WTC11 (cell line): ENCODE measurements around the gene CD247. TPM values are rescaled to one million over a fixed set of nuclear protein-coding genes. Genes with fewer than 3 reads are reported as not detected.

ENCODE experiments used
- ATF1 ChIP-seq: sonication (generic); formaldehyde crosslinking; IDR thresholded peaks from 2 replicates; pipeline ENCODE4 v1.8.1; 2023; ENCODE audit warnings: mild to moderate bottlenecking, moderate library complexity, missing genetic modification reagents
- IRF2 ChIP-seq: sonication (generic); formaldehyde crosslinking; IDR thresholded peaks from 2 replicates; pipeline ENCODE4 v1.8.0; 2022; ENCODE audit warnings: low read depth, missing genetic modification reagents, borderline replicate concordance
- JUN ChIP-seq: sonication (generic); formaldehyde crosslinking; IDR thresholded peaks from 2 replicates; pipeline ENCODE4 v1.8.0; 2023; ENCODE audit warnings: mild to moderate bottlenecking, missing genetic modification reagents
- KAT7 ChIP-seq: sonication (generic); formaldehyde crosslinking; IDR thresholded peaks from 2 replicates; pipeline ENCODE4 v1.8.1; 2023; ENCODE audit warnings: missing genetic modification reagents, mild to moderate bottlenecking, borderline replicate concordance
- MXD4 ChIP-seq: fragments of 250-450 bp; sonication (Bioruptor Pico); IDR thresholded peaks from 2 replicates; pipeline ENCODE4 v1.8.0; 2021; ENCODE audit warnings: mild to moderate bottlenecking, moderate library complexity, borderline replicate concordance
- MYBL2 ChIP-seq: sonication (generic); formaldehyde crosslinking; IDR thresholded peaks from 2 replicates; pipeline ENCODE4 v1.8.1; 2023; ENCODE audit warnings: mild to moderate bottlenecking, moderate library complexity, missing genetic modification reagents
- NR1H2 ChIP-seq: sonication (generic); formaldehyde crosslinking; IDR thresholded peaks from 2 replicates; pipeline ENCODE4 v1.9.0; 2021; ENCODE audit warnings: mild to moderate bottlenecking, moderate library complexity, missing genetic modification reagents
- PRRX2 ChIP-seq: fragments of 250-450 bp; sonication (Bioruptor Pico); IDR thresholded peaks from 2 replicates; pipeline ENCODE4 v1.8.0; 2021; ENCODE audit warnings: mild to moderate bottlenecking
- RELA ChIP-seq: sonication (generic); formaldehyde crosslinking; IDR thresholded peaks from 2 replicates; pipeline ENCODE4 v1.8.1; 2022; ENCODE audit warnings: missing genetic modification reagents, mild to moderate bottlenecking, borderline replicate concordance
- RORB ChIP-seq: fragments of 250-450 bp; sonication (Bioruptor Pico); IDR thresholded peaks from 2 replicates; pipeline ENCODE4 v1.9.0; 2021; ENCODE audit warnings: mild to moderate bottlenecking
- ZNF232 ChIP-seq: sonication (generic); formaldehyde crosslinking; IDR thresholded peaks from 2 replicates; pipeline ENCODE4 v1.8.0; 2022; ENCODE audit warnings: mild to moderate bottlenecking, missing genetic modification reagents
- ZNF317 ChIP-seq: sonication (generic); formaldehyde crosslinking; IDR thresholded peaks from 2 replicates; pipeline ENCODE4 v1.8.1; 2023; ENCODE audit warnings: low read depth, mild to moderate bottlenecking, moderate library complexity, missing genetic modification reagents, borderline replicate concordance
- ZNF416 ChIP-seq: fragments of 250-450 bp; sonication (Bioruptor Pico); IDR thresholded peaks from 2 replicates; pipeline ENCODE4 v1.9.0; 2021; ENCODE audit warnings: mild to moderate bottlenecking, inconsistent platforms
- ZNF423 ChIP-seq: fragments of 250-450 bp; sonication (Bioruptor Pico); IDR thresholded peaks from 2 replicates; pipeline ENCODE4 v2.1.2; 2022; ENCODE audit warnings: mild to moderate bottlenecking, moderate library complexity
- total RNA-seq: library from RNA; stranded (reverse); gene quantifications from 3 replicates; pipeline ENCODE4 v1.2.3, GENCODE V29; 2021
- TF ChIP-seq, protein P1 (sequence below): sonication (generic); formaldehyde crosslinking; IDR thresholded peaks from 2 replicates; pipeline ENCODE4 v1.8.1; 2023; ENCODE audit warnings: mild to moderate bottlenecking, missing genetic modification reagents
- TF ChIP-seq, protein P2 (sequence below): fragments of 250-450 bp; sonication (Bioruptor Pico); IDR thresholded peaks from 2 replicates; pipeline ENCODE4 v1.9.0; 2021; ENCODE audit warnings: mild to moderate bottlenecking, borderline replicate concordance
- TF ChIP-seq, protein P3 (sequence below): sonication (generic); formaldehyde crosslinking; IDR thresholded peaks from 2 replicates; pipeline ENCODE4 v1.8.1; 2023; ENCODE audit warnings: mild to moderate bottlenecking, missing genetic modification reagents
- TF ChIP-seq, protein P4 (sequence below): sonication (generic); formaldehyde crosslinking; IDR thresholded peaks from 2 replicates; pipeline ENCODE4 v1.8.1; 2022; ENCODE audit warnings: mild to moderate bottlenecking, moderate library complexity, missing genetic modification reagents
- TF ChIP-seq, protein P5 (sequence below): sonication (generic); formaldehyde crosslinking; IDR thresholded peaks from 2 replicates; pipeline ENCODE4 v1.8.0; 2022; ENCODE audit warnings: mild to moderate bottlenecking, missing genetic modification reagents
- TF ChIP-seq, protein P6 (sequence below): sonication (generic); formaldehyde crosslinking; IDR thresholded peaks from 2 replicates; pipeline ENCODE4 v1.8.1; 2023; ENCODE audit warnings: mild to moderate bottlenecking, missing genetic modification reagents, moderate library complexity
- TF ChIP-seq, protein P7 (sequence below): fragments of 250-450 bp; sonication (Bioruptor Pico); conservative IDR thresholded peaks from 2 replicates; pipeline ENCODE4 v1.9.0; 2021; ENCODE audit warnings: mild to moderate bottlenecking
- TF ChIP-seq, protein P8 (sequence below): sonication (generic); formaldehyde crosslinking; IDR thresholded peaks from 2 replicates; pipeline ENCODE4 v1.8.0; 2023; ENCODE audit warnings: missing genetic modification reagents
- TF ChIP-seq, protein P9 (sequence below): sonication (generic); formaldehyde crosslinking; IDR thresholded peaks from 2 replicates; pipeline ENCODE4 v1.8.1; 2023; ENCODE audit warnings: mild to moderate bottlenecking, missing genetic modification reagents, moderate library complexity

Gene CD247
- total RNA-seq, 1 experiment from 2014 or later, result 1.8 TPM

DNA sequence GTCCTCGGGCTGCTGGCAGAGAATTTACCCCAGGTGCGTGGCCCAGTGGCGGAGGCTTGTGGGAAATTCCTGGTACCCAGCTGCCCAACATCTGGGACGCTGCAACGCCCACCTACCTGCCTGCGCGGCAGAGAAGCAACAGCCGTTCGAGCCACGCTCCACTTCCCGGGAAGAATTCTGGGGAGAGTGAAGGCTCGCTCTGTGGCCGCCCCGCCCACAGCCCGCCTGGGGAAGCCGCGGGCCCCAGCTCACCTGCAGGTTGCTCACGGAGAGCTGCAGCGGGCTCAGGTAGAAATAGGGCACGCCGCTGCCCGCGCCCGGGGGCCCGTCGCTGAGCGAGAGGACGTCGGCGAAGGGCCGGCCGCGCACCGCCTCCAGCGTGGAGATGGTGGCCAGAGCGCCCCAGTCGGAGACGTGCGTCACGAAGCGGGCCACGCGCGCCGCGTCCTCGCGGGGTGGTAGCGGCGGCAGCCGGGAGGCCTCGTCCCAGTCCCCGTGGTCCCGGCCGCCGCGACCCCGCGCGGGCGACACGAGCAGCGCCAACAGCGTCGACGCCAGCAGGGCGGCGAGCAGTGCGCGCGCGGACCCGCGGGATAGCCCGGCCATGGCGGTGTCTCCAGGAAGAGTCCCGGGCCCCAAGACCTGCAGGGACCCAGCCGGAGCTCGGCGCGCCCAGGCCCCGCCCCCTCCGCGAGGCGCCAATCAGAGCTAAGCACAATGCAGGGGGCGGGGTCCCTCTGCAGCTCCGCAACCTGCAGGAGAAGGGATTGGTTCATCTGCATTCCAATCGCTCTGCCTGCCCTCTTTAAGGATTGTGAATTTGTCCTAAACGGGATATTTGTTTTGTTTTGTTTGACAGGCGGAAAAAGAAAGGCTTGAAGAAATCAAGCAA is 35.1 kb upstream of the CD247 start, which contains the start of gene CREG1 (continued):
- TF ChIP-seq, protein P1, sequence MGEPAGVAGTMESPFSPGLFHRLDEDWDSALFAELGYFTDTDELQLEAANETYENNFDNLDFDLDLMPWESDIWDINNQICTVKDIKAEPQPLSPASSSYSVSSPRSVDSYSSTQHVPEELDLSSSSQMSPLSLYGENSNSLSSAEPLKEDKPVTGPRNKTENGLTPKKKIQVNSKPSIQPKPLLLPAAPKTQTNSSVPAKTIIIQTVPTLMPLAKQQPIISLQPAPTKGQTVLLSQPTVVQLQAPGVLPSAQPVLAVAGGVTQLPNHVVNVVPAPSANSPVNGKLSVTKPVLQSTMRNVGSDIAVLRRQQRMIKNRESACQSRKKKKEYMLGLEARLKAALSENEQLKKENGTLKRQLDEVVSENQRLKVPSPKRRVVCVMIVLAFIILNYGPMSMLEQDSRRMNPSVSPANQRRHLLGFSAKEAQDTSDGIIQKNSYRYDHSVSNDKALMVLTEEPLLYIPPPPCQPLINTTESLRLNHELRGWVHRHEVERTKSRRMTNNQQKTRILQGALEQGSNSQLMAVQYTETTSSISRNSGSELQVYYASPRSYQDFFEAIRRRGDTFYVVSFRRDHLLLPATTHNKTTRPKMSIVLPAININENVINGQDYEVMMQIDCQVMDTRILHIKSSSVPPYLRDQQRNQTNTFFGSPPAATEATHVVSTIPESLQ (CRISPR knock-in tag), result no peak
- TF ChIP-seq, protein P2, sequence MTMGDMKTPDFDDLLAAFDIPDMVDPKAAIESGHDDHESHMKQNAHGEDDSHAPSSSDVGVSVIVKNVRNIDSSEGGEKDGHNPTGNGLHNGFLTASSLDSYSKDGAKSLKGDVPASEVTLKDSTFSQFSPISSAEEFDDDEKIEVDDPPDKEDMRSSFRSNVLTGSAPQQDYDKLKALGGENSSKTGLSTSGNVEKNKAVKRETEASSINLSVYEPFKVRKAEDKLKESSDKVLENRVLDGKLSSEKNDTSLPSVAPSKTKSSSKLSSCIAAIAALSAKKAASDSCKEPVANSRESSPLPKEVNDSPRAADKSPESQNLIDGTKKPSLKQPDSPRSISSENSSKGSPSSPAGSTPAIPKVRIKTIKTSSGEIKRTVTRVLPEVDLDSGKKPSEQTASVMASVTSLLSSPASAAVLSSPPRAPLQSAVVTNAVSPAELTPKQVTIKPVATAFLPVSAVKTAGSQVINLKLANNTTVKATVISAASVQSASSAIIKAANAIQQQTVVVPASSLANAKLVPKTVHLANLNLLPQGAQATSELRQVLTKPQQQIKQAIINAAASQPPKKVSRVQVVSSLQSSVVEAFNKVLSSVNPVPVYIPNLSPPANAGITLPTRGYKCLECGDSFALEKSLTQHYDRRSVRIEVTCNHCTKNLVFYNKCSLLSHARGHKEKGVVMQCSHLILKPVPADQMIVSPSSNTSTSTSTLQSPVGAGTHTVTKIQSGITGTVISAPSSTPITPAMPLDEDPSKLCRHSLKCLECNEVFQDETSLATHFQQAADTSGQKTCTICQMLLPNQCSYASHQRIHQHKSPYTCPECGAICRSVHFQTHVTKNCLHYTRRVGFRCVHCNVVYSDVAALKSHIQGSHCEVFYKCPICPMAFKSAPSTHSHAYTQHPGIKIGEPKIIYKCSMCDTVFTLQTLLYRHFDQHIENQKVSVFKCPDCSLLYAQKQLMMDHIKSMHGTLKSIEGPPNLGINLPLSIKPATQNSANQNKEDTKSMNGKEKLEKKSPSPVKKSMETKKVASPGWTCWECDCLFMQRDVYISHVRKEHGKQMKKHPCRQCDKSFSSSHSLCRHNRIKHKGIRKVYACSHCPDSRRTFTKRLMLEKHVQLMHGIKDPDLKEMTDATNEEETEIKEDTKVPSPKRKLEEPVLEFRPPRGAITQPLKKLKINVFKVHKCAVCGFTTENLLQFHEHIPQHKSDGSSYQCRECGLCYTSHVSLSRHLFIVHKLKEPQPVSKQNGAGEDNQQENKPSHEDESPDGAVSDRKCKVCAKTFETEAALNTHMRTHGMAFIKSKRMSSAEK, result no peak
- peak; percentile 72; the same call in 1 of the 2 replicates for TF ChIP-seq ZNF232 (CRISPR knock-in tag)
- TF ChIP-seq KAT7 (CRISPR knock-in tag), result 0 out of 2 replicates have a peak, but pooled peaks have one; percentile 55
- TF ChIP-seq, protein P3, sequence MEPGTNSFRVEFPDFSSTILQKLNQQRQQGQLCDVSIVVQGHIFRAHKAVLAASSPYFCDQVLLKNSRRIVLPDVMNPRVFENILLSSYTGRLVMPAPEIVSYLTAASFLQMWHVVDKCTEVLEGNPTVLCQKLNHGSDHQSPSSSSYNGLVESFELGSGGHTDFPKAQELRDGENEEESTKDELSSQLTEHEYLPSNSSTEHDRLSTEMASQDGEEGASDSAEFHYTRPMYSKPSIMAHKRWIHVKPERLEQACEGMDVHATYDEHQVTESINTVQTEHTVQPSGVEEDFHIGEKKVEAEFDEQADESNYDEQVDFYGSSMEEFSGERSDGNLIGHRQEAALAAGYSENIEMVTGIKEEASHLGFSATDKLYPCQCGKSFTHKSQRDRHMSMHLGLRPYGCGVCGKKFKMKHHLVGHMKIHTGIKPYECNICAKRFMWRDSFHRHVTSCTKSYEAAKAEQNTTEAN, result no peak
- TF ChIP-seq, protein P4, sequence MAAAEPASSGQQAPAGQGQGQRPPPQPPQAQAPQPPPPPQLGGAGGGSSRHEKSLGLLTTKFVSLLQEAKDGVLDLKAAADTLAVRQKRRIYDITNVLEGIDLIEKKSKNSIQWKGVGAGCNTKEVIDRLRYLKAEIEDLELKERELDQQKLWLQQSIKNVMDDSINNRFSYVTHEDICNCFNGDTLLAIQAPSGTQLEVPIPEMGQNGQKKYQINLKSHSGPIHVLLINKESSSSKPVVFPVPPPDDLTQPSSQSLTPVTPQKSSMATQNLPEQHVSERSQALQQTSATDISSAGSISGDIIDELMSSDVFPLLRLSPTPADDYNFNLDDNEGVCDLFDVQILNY (CRISPR knock-in tag), result peak; percentile 85
- no peak for TF ChIP-seq JUN (CRISPR knock-in tag)
- TF ChIP-seq, protein P5, sequence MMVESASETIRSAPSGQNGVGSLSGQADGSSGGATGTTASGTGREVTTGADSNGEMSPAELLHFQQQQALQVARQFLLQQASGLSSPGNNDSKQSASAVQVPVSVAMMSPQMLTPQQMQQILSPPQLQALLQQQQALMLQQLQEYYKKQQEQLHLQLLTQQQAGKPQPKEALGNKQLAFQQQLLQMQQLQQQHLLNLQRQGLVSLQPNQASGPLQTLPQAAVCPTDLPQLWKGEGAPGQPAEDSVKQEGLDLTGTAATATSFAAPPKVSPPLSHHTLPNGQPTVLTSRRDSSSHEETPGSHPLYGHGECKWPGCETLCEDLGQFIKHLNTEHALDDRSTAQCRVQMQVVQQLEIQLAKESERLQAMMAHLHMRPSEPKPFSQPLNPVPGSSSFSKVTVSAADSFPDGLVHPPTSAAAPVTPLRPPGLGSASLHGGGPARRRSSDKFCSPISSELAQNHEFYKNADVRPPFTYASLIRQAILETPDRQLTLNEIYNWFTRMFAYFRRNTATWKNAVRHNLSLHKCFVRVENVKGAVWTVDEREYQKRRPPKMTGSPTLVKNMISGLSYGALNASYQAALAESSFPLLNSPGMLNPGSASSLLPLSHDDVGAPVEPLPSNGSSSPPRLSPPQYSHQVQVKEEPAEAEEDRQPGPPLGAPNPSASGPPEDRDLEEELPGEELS, result peak; percentile 86
- no peak for TF ChIP-seq PRRX2 (CRISPR knock-in tag)
- TF ChIP-seq ATF1 (CRISPR knock-in tag), result no peak
- TF ChIP-seq, protein P6, sequence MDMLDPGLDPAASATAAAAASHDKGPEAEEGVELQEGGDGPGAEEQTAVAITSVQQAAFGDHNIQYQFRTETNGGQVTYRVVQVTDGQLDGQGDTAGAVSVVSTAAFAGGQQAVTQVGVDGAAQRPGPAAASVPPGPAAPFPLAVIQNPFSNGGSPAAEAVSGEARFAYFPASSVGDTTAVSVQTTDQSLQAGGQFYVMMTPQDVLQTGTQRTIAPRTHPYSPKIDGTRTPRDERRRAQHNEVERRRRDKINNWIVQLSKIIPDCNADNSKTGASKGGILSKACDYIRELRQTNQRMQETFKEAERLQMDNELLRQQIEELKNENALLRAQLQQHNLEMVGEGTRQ, result no peak
- TF ChIP-seq NR1H2, result no peak
- TF ChIP-seq ZNF423, result no peak
- no peak for TF ChIP-seq RELA (CRISPR knock-in tag)
- no peak for TF ChIP-seq MXD4
- TF ChIP-seq, protein P7, sequence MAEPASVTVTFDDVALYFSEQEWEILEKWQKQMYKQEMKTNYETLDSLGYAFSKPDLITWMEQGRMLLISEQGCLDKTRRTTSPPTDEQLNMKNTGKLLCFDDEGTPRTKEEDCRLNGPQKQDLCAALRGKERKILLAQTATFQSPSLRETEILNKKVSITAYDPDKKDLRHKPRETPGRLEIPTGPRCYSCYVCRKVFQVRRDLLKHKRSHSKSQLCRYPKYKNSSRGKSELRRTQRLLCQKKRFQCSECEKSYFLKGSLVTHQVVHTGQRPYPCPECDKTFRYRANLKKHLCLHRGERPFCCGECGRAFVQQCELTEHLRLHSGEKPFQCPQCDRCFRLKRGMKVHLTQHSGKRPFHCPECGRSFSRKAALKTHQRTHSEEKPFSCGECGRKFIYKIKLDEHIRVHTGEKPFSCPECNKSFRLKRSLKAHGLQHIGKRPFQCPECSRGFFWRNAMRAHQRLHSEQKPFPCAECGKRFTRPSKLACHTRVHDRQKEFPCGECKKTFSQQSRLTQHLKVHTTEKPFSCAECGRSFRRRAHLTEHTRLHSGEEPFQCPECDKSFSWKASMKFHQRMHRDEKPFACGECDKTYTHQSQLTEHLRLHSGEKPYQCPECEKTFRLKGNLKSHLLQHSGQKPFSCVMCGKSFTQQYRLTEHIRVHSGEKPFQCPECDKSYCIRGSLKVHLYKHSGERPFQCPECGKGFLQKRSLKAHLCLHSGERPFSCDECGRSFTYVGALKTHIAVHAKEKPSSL (CRISPR knock-in tag), result no peak
- TF ChIP-seq, protein P8, sequence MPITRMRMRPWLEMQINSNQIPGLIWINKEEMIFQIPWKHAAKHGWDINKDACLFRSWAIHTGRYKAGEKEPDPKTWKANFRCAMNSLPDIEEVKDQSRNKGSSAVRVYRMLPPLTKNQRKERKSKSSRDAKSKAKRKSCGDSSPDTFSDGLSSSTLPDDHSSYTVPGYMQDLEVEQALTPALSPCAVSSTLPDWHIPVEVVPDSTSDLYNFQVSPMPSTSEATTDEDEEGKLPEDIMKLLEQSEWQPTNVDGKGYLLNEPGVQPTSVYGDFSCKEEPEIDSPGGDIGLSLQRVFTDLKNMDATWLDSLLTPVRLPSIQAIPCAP (CRISPR knock-in tag), result peak; percentile 75; the same call in 1 of the 2 replicates
- TF ChIP-seq MYBL2, result no peak
- TF ChIP-seq, protein P9, sequence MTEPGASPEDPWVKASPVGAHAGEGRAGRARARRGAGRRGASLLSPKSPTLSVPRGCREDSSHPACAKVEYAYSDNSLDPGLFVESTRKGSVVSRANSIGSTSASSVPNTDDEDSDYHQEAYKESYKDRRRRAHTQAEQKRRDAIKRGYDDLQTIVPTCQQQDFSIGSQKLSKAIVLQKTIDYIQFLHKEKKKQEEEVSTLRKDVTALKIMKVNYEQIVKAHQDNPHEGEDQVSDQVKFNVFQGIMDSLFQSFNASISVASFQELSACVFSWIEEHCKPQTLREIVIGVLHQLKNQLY, result no peak
- TF ChIP-seq ZNF317 (CRISPR knock-in tag), result no peak; the same call in 1 of the 2 replicates
- peak; percentile 87; the same call in 1 of the 2 replicates for TF ChIP-seq ZNF416 (CRISPR knock-in tag)
- no peak for TF ChIP-seq IRF2 (CRISPR knock-in tag)
- no peak for TF ChIP-seq RORB
